NCI-H1417 (cell line): ENCODE results near the gene RARB.

Experiments used
- DNase-seq, 3 experiments: peaks; one replicate each; lab custom pipeline; 2025; lab: John Stamatoyannopoulos, UW

RARB gene

GRCh38 chr3:25603703-25604102, 175.6 kb downstream of the RARB start:
- no peak for DNase-seq

- DNase-seq, result no peak
Measured at GRCh38 chr3:25604107-25604805, 176.2 kb downstream of the RARB start.

- no peak for DNase-seq
Measured at GRCh38 chr3:25610167-25610566, 182.1 kb downstream of the RARB start.

GRCh38 chr3:25610779-25611178, 182.7 kb downstream of the RARB start:
- DNase-seq, result no peak

- no peak for DNase-seq
Measured at GRCh38 chr3:25611193-25611592, 183.1 kb downstream of the RARB start.

- no peak for DNase-seq
Measured at GRCh38 chr3:25618028-25618427, 190.0 kb downstream of the RARB start.

- no peak for DNase-seq
Measured at GRCh38 chr3:25619382-25619781, 191.3 kb downstream of the RARB start.

- no peak for DNase-seq
Measured at GRCh38 chr3:25620493-25620892, 192.4 kb downstream of the RARB start.

GRCh38 chr3:25621087-25621486, 193.0 kb downstream of the RARB start:
- no peak for DNase-seq

GRCh38 chr3:25631989-25632388, 203.9 kb downstream of the RARB start:
- no peak for DNase-seq

GRCh38 chr3:25633919-25634318, 205.9 kb downstream of the RARB start:
- DNase-seq, result no peak

- no peak for DNase-seq
Measured at GRCh38 chr3:25635038-25635437, 207.0 kb downstream of the RARB start.
